GM21529 (cell line): ENCODE measurements around the gene ETV2.
"Not testable (repeated sequence)": the region's sequence is repeated elsewhere in the genome, so short reads cannot be mapped to it uniquely, and the experiment has no call there.

Source experiments
- ATAC-seq: cut with Tn5 transposase; IDR thresholded peaks from one replicate; pipeline ENCODE4 v1.9.1; 2021; ENCODE audit not compliant: unreplicated experiment

The ETV2 gene

GRCh38 chr19:35656700-35657099 is 15.2 kb downstream of the ETV2 start:
- ATAC-seq: no peak

- ATAC-seq: no peak
These were observed 16.6 kb downstream of the ETV2 start for GRCh38 chr19:35657904-35658700.

GRCh38 chr19:35661995-35662340 is 20.4 kb downstream of the ETV2 start:
- ATAC-seq: no peak

- no peak for ATAC-seq
These were observed 22.4 kb downstream of the ETV2 start for GRCh38 chr19:35663981-35664380.

- no peak for ATAC-seq
These were observed 23.6 kb downstream of the ETV2 start for GRCh38 chr19:35665157-35665556.

- no peak for ATAC-seq
These were observed 24.1 kb downstream of the ETV2 start for GRCh38 chr19:35665604-35666003.

GRCh38 chr19:35666251-35666913 is 24.8 kb downstream of the ETV2 start, which contains the start of gene UPK1A:
TSS of gene UPK1A (plus strand) at chr19:35666517. CDS start at chr19:35666813, 296 bp downstream.
- ATAC-seq: no peak

GRCh38 chr19:35669566-35669965 is 28.0 kb downstream of the ETV2 start:
- ATAC-seq: no peak

- ATAC-seq: no peak
These were observed 28.4 kb downstream of the ETV2 start for GRCh38 chr19:35669974-35670373.

- no peak for ATAC-seq
These were observed 29.1 kb downstream of the ETV2 start for GRCh38 chr19:35670686-35671085.

- ATAC-seq: no peak
These were observed 30.3 kb downstream of the ETV2 start for GRCh38 chr19:35671818-35672217.

- peak; percentile 45 for ATAC-seq
These were observed 31.7 kb downstream of the ETV2 start for GRCh38 chr19:35673121-35673804.

- no peak for ATAC-seq
These were observed 34.1 kb downstream of the ETV2 start for GRCh38 chr19:35675589-35676140.

GRCh38 chr19:35689836-35690235 is 48.3 kb downstream of the ETV2 start:
- no peak for ATAC-seq

- not testable (repeated sequence) for ATAC-seq
These were observed 49.6 kb downstream of the ETV2 start for GRCh38 chr19:35691106-35691505.

GRCh38 chr19:35692010-35692409 is 50.5 kb downstream of the ETV2 start:
- no peak for ATAC-seq

GRCh38 chr19:35693422-35693821 is 51.9 kb downstream of the ETV2 start:
- no peak for ATAC-seq

- ATAC-seq: peak; percentile 75
These were observed 52.5 kb downstream of the ETV2 start for GRCh38 chr19:35693835-35694599.
